Mesothelial cell of epicardium (in vitro differentiated cells): Measurements from ENCODE around the gene MARK4. TPM values are rescaled to one million over a fixed set of nuclear protein-coding genes. Genes with fewer than 3 reads are reported as not detected.
"Not testable (repeated sequence)": the region's sequence is repeated elsewhere in the genome, so short reads cannot be mapped to it uniquely, and the experiment has no call there.

ENCODE experiments used
- DNase-seq, 2 experiments: peaks; one replicate each; pipeline ENCODE4 v3.0.0; 2021; ENCODE audit warnings: low spot score in 2 of 2; ENCODE audit not compliant: unreplicated experiment in 2 of 2
- H3K27ac Mint-ChIP-seq: 2 replicates; pipeline ENCODE4 v1.8.0; 2021; ENCODE audit warnings: mixed read lengths
- H3K27me3 Mint-ChIP-seq: 2 replicates; pipeline ENCODE4 v1.8.0; 2021; ENCODE audit warnings: low read depth, mixed read lengths
- H3K36me3 Mint-ChIP-seq: 2 replicates; pipeline ENCODE4 v1.8.0; 2021; ENCODE audit warnings: mixed read lengths
- H3K4me1 Mint-ChIP-seq: 2 replicates; pipeline ENCODE4 v1.8.0; 2021; ENCODE audit warnings: mixed read lengths
- H3K4me3 Mint-ChIP-seq: 2 replicates; pipeline ENCODE4 v1.8.0; 2021; ENCODE audit warnings: mild to moderate bottlenecking, moderate library complexity, mixed read lengths
- H3K9me3 Mint-ChIP-seq: 2 replicates; pipeline ENCODE4 v1.8.0; 2021; ENCODE audit warnings: mixed read lengths
- total RNA-seq: library from RNA; stranded (reverse); gene quantifications from 3 replicates; pipeline ENCODE4 v1.2.1, GENCODE V29; 2021
- TF ChIP-seq, protein P1 (sequence below): fragments of 200-600 bp; sonication (generic); IDR thresholded peaks from one replicate; pipeline ENCODE4 v1.5.0; 2021; ENCODE audit warnings: antibody characterized with exemption; ENCODE audit not compliant: unreplicated experiment

Gene MARK4
- total RNA-seq, 1 donor from 2014 or later: 63.7 TPM

DNA sequence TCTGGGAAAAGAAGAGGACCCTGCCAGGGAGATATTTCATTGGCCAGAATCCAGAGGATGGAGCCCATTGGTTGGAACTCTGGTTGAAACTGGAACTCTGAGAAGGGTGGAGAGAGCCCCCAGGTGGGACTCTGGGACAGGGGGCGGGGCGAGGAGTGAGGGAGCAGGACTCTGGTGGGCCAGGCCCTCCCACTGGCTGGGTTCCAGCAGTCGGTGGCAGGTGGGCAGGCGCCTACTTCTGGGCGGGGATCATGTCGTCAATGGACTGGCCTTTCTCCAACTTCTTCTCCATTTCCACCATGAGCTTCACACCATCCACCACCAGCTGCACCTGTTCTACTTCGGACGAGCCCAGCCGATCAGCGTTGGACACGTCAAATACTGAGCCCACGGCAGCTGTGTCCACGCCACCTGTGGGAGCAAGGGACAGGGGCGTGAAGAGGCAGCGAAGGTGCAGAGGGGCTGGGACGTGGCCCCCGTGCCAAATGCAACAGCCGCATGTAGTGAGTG lies 55.5 kb downstream of the MARK4 start:
- TF ChIP-seq, protein P1, sequence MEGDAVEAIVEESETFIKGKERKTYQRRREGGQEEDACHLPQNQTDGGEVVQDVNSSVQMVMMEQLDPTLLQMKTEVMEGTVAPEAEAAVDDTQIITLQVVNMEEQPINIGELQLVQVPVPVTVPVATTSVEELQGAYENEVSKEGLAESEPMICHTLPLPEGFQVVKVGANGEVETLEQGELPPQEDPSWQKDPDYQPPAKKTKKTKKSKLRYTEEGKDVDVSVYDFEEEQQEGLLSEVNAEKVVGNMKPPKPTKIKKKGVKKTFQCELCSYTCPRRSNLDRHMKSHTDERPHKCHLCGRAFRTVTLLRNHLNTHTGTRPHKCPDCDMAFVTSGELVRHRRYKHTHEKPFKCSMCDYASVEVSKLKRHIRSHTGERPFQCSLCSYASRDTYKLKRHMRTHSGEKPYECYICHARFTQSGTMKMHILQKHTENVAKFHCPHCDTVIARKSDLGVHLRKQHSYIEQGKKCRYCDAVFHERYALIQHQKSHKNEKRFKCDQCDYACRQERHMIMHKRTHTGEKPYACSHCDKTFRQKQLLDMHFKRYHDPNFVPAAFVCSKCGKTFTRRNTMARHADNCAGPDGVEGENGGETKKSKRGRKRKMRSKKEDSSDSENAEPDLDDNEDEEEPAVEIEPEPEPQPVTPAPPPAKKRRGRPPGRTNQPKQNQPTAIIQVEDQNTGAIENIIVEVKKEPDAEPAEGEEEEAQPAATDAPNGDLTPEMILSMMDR: no peak
- peak in 1 of 2 experiments; percentile 51 for DNase-seq
- Mint-ChIP-seq H3K4me1 (peaks cover 12% of the 10 kb centered on the region), H3K36me3 (peaks cover 6% of the 10 kb centered on the region), H3K4me3 (no peak overlapping the region), H3K27me3 (no peaks in the 10 kb centered on the region), H3K9me3 (no peaks in the 10 kb centered on the region), H3K27ac (no peak overlapping the region)

DNA sequence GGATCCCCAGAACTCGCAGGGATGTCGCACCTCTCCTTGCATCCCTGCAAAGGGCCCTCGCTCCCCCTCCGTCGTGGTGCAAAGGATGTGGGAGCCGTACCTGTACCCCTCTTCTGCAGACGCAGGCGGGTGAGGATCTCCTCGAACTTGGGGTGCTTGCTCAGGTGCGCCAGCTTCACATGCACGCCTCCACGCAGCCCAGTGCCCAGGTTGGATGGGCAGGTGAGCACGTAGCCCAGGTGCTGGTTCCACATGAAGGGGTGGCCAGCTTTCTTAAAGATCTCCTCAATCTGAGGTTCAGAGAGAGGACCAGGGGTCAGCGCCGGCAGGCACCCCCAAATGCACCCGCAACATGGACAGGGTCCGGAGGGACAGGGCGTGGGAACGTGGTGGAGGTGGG lies 56.3 kb downstream of the MARK4 start:
- H3K36me3 Mint-ChIP-seq: peaks cover 6% of the 10 kb centered on the region
- no peaks in the 10 kb centered on the region for H3K9me3 Mint-ChIP-seq
- TF ChIP-seq, protein P1: no peak
- no peak overlapping the region for H3K27ac Mint-ChIP-seq
- DNase-seq: no peak
- H3K27me3 Mint-ChIP-seq: no peaks in the 10 kb centered on the region
- no peak overlapping the region for H3K4me3 Mint-ChIP-seq
- H3K4me1 Mint-ChIP-seq: peaks cover 12% of the 10 kb centered on the region

DNA sequence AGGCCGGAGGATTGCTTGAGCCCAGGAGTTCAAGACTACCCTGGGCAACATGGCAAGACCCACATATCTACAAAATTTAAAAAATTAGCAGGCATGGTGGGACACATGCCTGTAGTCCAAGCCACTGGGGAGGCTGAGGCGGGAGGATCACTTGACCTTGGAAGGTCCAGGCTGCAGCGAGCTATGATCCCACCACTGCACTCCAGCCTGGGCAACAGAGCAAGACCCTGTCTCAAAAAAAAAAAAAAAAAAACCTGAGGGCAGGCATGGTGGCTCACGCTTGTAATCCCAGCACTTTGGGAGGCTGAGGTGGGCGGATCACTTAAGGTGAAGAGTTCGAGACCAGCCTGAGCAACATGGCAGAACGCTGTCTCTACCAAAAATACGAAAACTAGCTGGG lies 58.3 kb downstream of the MARK4 start:
- not testable (repeated sequence) for H3K27ac Mint-ChIP-seq, H3K4me3 Mint-ChIP-seq, H3K9me3 Mint-ChIP-seq, DNase-seq, H3K36me3 Mint-ChIP-seq
- Mint-ChIP-seq H3K27me3 (peaks cover 13% of the 10 kb centered on the region), H3K4me1 (peaks cover 12% of the 10 kb centered on the region)

DNA sequence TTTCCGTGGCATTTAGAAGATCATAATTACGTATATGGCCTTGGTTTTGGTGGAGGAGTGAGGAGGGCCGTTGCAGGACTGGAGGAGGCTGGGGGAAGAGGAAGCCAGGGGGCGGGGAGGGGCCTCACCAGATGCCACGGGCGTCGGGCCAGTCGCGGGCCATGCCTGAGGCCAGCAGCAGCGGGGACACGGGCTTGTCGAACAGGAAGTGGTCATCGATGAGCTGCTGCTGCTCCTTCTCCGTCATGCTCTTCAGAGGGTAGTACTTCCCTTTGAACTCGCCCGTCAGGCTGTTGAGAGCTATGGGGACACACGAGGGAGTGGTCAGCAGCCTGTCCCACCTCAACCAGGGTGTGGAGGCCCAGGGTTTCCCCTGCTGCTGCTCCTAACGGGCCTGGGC lies 60.5 kb downstream of the MARK4 start:
- H3K4me1 Mint-ChIP-seq: peaks cover 2% of the 10 kb centered on the region
- H3K27ac Mint-ChIP-seq: no peak overlapping the region
- TF ChIP-seq, protein P1: no peak
- peaks cover 28% of the 10 kb centered on the region for H3K27me3 Mint-ChIP-seq
- H3K36me3 Mint-ChIP-seq: no peaks in the 10 kb centered on the region
- no peak overlapping the region for H3K4me3 Mint-ChIP-seq
- DNase-seq: no peak
- no peaks in the 10 kb centered on the region for H3K9me3 Mint-ChIP-seq

DNA sequence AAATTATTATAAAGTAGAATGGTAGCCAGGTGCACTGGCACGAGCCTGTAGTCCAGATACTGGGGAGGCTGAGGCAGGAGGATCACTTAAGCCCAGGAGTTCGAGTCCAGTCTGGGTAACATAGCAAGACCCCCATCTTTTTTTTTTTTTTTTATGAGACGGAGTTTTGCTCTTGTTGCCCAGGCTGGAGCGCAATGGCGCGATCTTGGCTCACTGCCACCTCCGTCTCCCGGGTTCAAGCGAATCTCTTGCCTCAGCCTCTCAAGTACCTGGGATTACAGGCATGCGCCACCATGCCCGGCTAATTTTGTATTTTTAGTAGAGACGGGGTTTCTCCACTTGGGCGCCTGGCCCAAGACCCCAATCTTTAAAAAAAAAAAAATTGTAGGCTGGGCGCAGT lies 61.2 kb downstream of the MARK4 start:
- H3K27ac Mint-ChIP-seq, H3K4me3 Mint-ChIP-seq, H3K36me3 Mint-ChIP-seq, DNase-seq, H3K4me1 Mint-ChIP-seq, H3K9me3 Mint-ChIP-seq: not testable (repeated sequence)
- peaks cover 33% of the 10 kb centered on the region for H3K27me3 Mint-ChIP-seq

DNA sequence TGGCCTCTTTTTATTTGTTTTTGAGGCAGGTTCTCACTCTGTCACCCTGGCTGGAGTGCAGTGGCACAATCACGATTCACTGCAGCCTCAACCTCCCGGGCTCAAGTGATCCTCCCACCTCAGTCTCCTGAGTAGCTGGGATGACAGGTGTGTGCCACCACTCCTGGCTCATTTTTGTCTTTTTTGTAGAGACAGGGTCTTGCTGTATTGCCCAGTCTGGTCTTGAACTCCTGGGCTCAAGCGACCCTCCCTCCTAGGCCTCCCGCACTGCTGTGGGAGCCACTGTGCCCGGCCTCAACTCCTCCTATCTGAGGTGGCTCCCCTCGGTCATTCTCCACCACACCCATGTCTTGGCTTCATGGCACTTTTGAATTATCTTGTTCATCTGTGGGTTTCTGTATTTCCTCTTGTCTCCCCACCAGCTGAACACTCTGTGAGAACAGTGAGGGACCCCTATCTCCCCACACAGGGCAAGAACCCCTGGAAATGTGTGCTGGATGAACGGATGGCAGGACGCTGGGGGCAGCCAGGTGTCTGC lies 63.7 kb downstream of the MARK4 start:
- no peak overlapping the region for H3K27ac Mint-ChIP-seq
- H3K9me3 Mint-ChIP-seq: no peaks in the 10 kb centered on the region
- no peak overlapping the region for H3K4me3 Mint-ChIP-seq
- DNase-seq: no peak
- no peaks in the 10 kb centered on the region for H3K36me3 Mint-ChIP-seq
- TF ChIP-seq, protein P1: no peak
- peaks cover 43% of the 10 kb centered on the region for H3K27me3 Mint-ChIP-seq
- peaks cover 2% of the 10 kb centered on the region for H3K4me1 Mint-ChIP-seq

DNA sequence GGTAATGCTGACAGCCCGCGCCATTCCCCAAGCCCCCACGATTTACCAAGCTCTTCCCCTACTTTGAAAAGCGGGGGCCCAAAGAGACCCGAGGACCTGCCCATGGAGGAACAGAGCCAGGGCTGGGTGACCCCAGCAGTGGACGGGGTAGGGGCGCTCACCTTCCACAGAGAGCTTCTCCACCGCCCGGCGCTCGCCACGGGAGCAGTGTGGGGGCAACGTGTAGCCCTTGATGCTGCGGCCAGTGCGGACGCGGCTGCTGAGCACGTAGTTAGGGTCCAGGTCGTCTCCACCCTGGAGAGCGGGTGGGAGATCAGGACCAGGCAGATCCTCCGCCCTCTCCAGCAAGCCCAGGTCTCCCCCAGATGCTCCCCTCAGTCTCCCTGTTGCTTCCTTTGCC lies 64.2 kb downstream of the MARK4 start:
- H3K4me3 Mint-ChIP-seq: no peak overlapping the region
- H3K27me3 Mint-ChIP-seq: peaks cover 43% of the 10 kb centered on the region
- no peak for DNase-seq
- no peaks in the 10 kb centered on the region for H3K9me3 Mint-ChIP-seq
- TF ChIP-seq, protein P1: no peak
- peaks cover 2% of the 10 kb centered on the region for H3K4me1 Mint-ChIP-seq
- no peaks in the 10 kb centered on the region for H3K36me3 Mint-ChIP-seq
- H3K27ac Mint-ChIP-seq: no peak overlapping the region
